ENCODE measurements around the gene ZBTB12. TPM values are rescaled to one million over a fixed set of nuclear protein-coding genes. Genes with fewer than 3 reads are reported as not detected.

Gene ZBTB12
- total and polyA plus RNA-seq, 2 of the 8 experiments (the other 6 are each of a cell fraction or from before 2014, with no cell fraction given): 20.7 to 40.8 TPM

- no peak overlapping the region for H4K8ac ChIP-seq (ENCODE audit: extremely low read depth, insufficient read depth, low read length)
- H3K79me2 ChIP-seq (ENCODE audit: control insufficient read depth in 1 of 2, insufficient read depth in 2 of 2, low read length in 2 of 2): no peaks in the 10 kb centered on the region
- no peaks in the 10 kb centered on the region for H4K20me1 ChIP-seq (replicated peaks in 1 of 2; ENCODE audit: control insufficient read depth in 1 of 2, insufficient read depth in 2 of 2, low read length in 2 of 2)
- no peak for FAIRE-seq
- no peak overlapping the region for H2BK120ac ChIP-seq (replicated peaks; ENCODE audit: low read depth, low read length)
- H3K4me2 ChIP-seq (ENCODE audit: insufficient read depth in 1 of 2, low read depth in 2 of 2, low read length in 2 of 2): no peak overlapping the region
- no peak overlapping the region for H3K18ac ChIP-seq (ENCODE audit: extremely low read depth, low read length)
- no peaks in the 10 kb centered on the region for H3K23me2 ChIP-seq (ENCODE audit: low read depth, low read length)
- no peak overlapping the region for H3K23ac ChIP-seq (ENCODE audit: insufficient read length)
- POLR2A ChIA-PET (ENCODE audit: partially characterized antibody): interaction anchor here (0.8 to 16.4 kb wide), 8 partner anchors 7 to 150 kb away, joined by 3 to 279 read pairs (median 6); partner anchors contain the start of genes DXO, NELFE and SKIC2
- CTCF ChIA-PET (ENCODE audit: partially characterized antibody): no interaction called here
- no peak for DNase-seq (ENCODE audit: low read depth in 1 of 2, low spot score in 2 of 2)
- peaks cover 10 to 20% (median 18%) of the 10 kb centered on the region in 4 experiments; a peak in 7 of 8 replicates for H3K36me3 ChIP-seq (ENCODE audit: control insufficient read depth in 2 of 4, insufficient read depth in 4 of 4, low read length in 3 of 4)
- H3K9me3 ChIP-seq (ENCODE audit: insufficient read depth in 2 of 2, low read depth in 1 of 2, low read length in 1 of 2): no peaks in the 10 kb centered on the region
- no peak overlapping the region for H2AFZ ChIP-seq (ENCODE audit: low read length)
- no peak overlapping the region for H2BK20ac ChIP-seq (ENCODE audit: low read length)
- no peak overlapping the region for H2BK12ac ChIP-seq (ENCODE audit: low read depth, low read length)
- WGBS, 2 experiments (ENCODE audit: extremely low coverage in 1 of 2, insufficient coverage in 1 of 2, insufficient read length in 1 of 2, insufficient replicate concordance in 2 of 2, low coverage in 1 of 2, low lambda C conversion rate in 2 of 2, missing lambda C conversion rate in 1 of 2): 85% methylated on average over 5 of the region's 5 CpGs; no CpG with 5 or more reads in 1 of the 2 experiments
- H2BK5ac ChIP-seq (ENCODE audit: low read depth, low read length): no peak overlapping the region
- H3K4me3 ChIP-seq (ENCODE audit: extremely low read depth in 1 of 4, insufficient read depth in 2 of 4, low read depth in 3 of 4, low read length in 4 of 4): no peak overlapping the region
- no peak overlapping the region for H4K91ac ChIP-seq (replicated peaks; ENCODE audit: insufficient read length, low read length)
- peaks cover 0 to 2% (median 0%) of the 10 kb centered on the region in 4 experiments; a peak in 1 of 7 replicates for H3K4me1 ChIP-seq (replicated peaks in 1 of 4; ENCODE audit: control insufficient read depth in 3 of 4, insufficient read depth in 4 of 4, low read length in 3 of 4)
- H3K56ac ChIP-seq (replicated peaks; ENCODE audit: insufficient read length, low read depth, low read length): no peak overlapping the region
- peaks cover 0 to 5% (median 2%) of the 10 kb centered on the region in 4 experiments; a peak in 3 of 7 replicates for H3K27me3 ChIP-seq (replicated peaks in 1 of 4; ENCODE audit: control insufficient read depth in 3 of 4, extremely low read depth in 1 of 4, insufficient read depth in 3 of 4, low read length in 3 of 4)
- no peak overlapping the region for H2AK5ac ChIP-seq (ENCODE audit: low read depth, low read length)
- no peak overlapping the region for H3K14ac ChIP-seq (ENCODE audit: insufficient read length)
- no peak overlapping the region for H2BK15ac ChIP-seq (ENCODE audit: low read length)
- H3K4ac ChIP-seq (replicated peaks; ENCODE audit: insufficient read length, low read depth, low read length): no peak overlapping the region
- H4K5ac ChIP-seq (ENCODE audit: insufficient read length, low read depth, low read length): no peak overlapping the region
- H3K9ac ChIP-seq (replicated peaks in 1 of 4; ENCODE audit: extremely low read depth in 1 of 4, low read depth in 3 of 4, low read length in 3 of 4): no peak overlapping the region; a peak in 1 of 7 replicates
- H3K27ac ChIP-seq (ENCODE audit: low read depth, low read length): no peak overlapping the region
- TF ChIP-seq FOSL1 (IDR thresholded peaks at IDR 0.05; ENCODE audit: insufficient read depth, low read depth, low read length) (no peak), RAD21 (IDR thresholded peaks at IDR 0.05 in 1 of 2, conservative IDR thresholded peaks at IDR 0.05 in 1 of 2; ENCODE audit: low read depth in 2 of 2, low read length in 2 of 2) (no peak), CTBP2 (IDR thresholded peaks at IDR 0.05; ENCODE audit: borderline replicate concordance, insufficient read depth, insufficient read length, low read length) (no peak), TEAD4 (IDR thresholded peaks at IDR 0.05; ENCODE audit: low read depth, low read length) (no peak), BRCA1 (IDR thresholded peaks at IDR 0.05; ENCODE audit: low read depth, low read length) (no peak), USF2 (IDR thresholded peaks at IDR 0.05; ENCODE audit: low read length) (no peak), RXRA (IDR thresholded peaks at IDR 0.05; ENCODE audit: insufficient read depth, low read depth, low read length) (no peak), CEBPB (IDR thresholded peaks at IDR 0.05; ENCODE audit: low read depth, low read length) (no peak), EZH2 (IDR thresholded peaks at IDR 0.05; ENCODE audit: low read depth, low read length, severe bottlenecking) (no peak), CBX5 (IDR thresholded peaks at IDR 0.05; ENCODE audit: low read depth, low read length) (no peak), GABPA (IDR thresholded peaks at IDR 0.05; ENCODE audit: borderline replicate concordance, insufficient read depth, low read length) (no peak), JUN (IDR thresholded peaks at IDR 0.05; ENCODE audit: low read depth, low read length) (no peak)
- H3K79me1 ChIP-seq (ENCODE audit: low read depth, low read length): no peaks in the 10 kb centered on the region
Measured at GRCh38 chr6:31948306-31948705, 46.4 kb upstream of the ZBTB12 start.
